HEK293 (cell line): ENCODE results near the gene ZNF829.

Source experiments
- BCL6B ChIP-seq: fragments of 450-650 bp; formaldehyde crosslinking; IDR thresholded peaks from 2 replicates; pipeline ENCODE4 v1.5.1; 2017; ENCODE audit warnings: missing biosample characterization, missing genetic modification characterization
- PRDM2 ChIP-seq: fragments of 450-650 bp; formaldehyde crosslinking; IDR thresholded peaks from 2 replicates; pipeline ENCODE4 v1.5.1; 2016; ENCODE audit warnings: missing biosample characterization, missing genetic modification characterization, borderline replicate concordance
- PRDM6 ChIP-seq: fragments of 450-650 bp; formaldehyde crosslinking; IDR thresholded peaks from 2 replicates; pipeline ENCODE4 v1.5.1; 2017; ENCODE audit warnings: missing biosample characterization, missing genetic modification characterization
- SCRT2 ChIP-seq: fragments of 450-650 bp; formaldehyde crosslinking; IDR thresholded peaks from 2 replicates; pipeline ENCODE4 v1.5.1; 2016; ENCODE audit warnings: missing biosample characterization, missing genetic modification characterization
- TCF7L2 ChIP-seq: IDR thresholded peaks from 2 replicates; pipeline ENCODE4 v1.6.1; 2011; ENCODE audit warnings: low read depth, mild to moderate bottlenecking, inconsistent platforms, low read length, moderate library complexity, borderline replicate concordance
- WT1 ChIP-seq: fragments of 450-650 bp; formaldehyde crosslinking; IDR thresholded peaks from 2 replicates; pipeline ENCODE4 v1.5.1; 2016; ENCODE audit warnings: missing biosample characterization, missing genetic modification characterization
- ZBTB26 ChIP-seq: fragments of 450-650 bp; formaldehyde crosslinking; optimal IDR thresholded peaks from 2 replicates; pipeline ENCODE3; 2016; ENCODE audit warnings: missing biosample characterization, mild to moderate bottlenecking, missing genetic modification characterization
- ZNF140 ChIP-seq: fragments of 450-650 bp; formaldehyde crosslinking; IDR thresholded peaks from 2 replicates; pipeline ENCODE4 v1.5.1; 2016; ENCODE audit warnings: missing biosample characterization, missing genetic modification characterization
- ZNF184 ChIP-seq: fragments of 450-650 bp; IDR thresholded peaks from 2 replicates; pipeline ENCODE4 v1.5.1; 2018; ENCODE audit warnings: missing biosample characterization, mild to moderate bottlenecking, missing genetic modification characterization
- ZNF292 ChIP-seq: fragments of 450-650 bp; formaldehyde crosslinking; IDR thresholded peaks from 2 replicates; pipeline ENCODE4 v1.5.1; 2016; ENCODE audit warnings: low read depth, missing biosample characterization, missing genetic modification characterization, borderline replicate concordance
- ZNF341 ChIP-seq: fragments of 450-650 bp; formaldehyde crosslinking; IDR thresholded peaks from 2 replicates; pipeline ENCODE4; 2016; ENCODE audit warnings: low read depth, missing biosample characterization, missing genetic modification characterization
- ZNF37A ChIP-seq: fragments of 450-650 bp; IDR thresholded peaks from 2 replicates; pipeline ENCODE4 v1.5.1; 2018; ENCODE audit warnings: missing biosample characterization, missing genetic modification characterization
- ZNF555 ChIP-seq: fragments of 450-650 bp; formaldehyde crosslinking; conservative IDR thresholded peaks from 2 replicates; pipeline ENCODE4 v1.5.1; 2017; ENCODE audit warnings: missing biosample characterization, mild to moderate bottlenecking, missing genetic modification characterization, inconsistent platforms
- ZNF561 ChIP-seq: fragments of 450-650 bp; IDR thresholded peaks from 2 replicates; pipeline ENCODE4 v1.5.1; 2018; ENCODE audit warnings: missing biosample characterization, missing genetic modification characterization, borderline replicate concordance
- ZNF639 ChIP-seq: fragments of 450-650 bp; formaldehyde crosslinking; IDR thresholded peaks from 2 replicates; pipeline ENCODE4 v1.5.1; 2016; ENCODE audit warnings: missing biosample characterization, missing genetic modification characterization
- ZNF664 ChIP-seq: fragments of 450-650 bp; formaldehyde crosslinking; IDR thresholded peaks from 2 replicates; pipeline ENCODE4 v1.5.1; 2016; ENCODE audit warnings: missing biosample characterization, missing genetic modification characterization
- ZNF785 ChIP-seq: fragments of 450-650 bp; formaldehyde crosslinking; IDR thresholded peaks from 2 replicates; pipeline ENCODE4 v1.5.1; 2016; ENCODE audit warnings: missing biosample characterization, missing genetic modification characterization
- ZNF830 ChIP-seq: fragments of 450-650 bp; IDR thresholded peaks from 2 replicates; pipeline ENCODE4 v1.5.0; 2018; ENCODE audit warnings: missing biosample characterization, missing genetic modification characterization, low read depth, mild to moderate bottlenecking, moderate library complexity
- ZSCAN5A ChIP-seq: fragments of 450-650 bp; formaldehyde crosslinking; IDR thresholded peaks from 2 replicates; pipeline ENCODE4 v1.5.1; 2016; ENCODE audit warnings: missing biosample characterization, missing genetic modification characterization

The ZNF829 gene

GRCh38 chr19:36850559-36851442 is 65.3 kb downstream of the ZNF829 start, which contains the start of gene ZNF345 (continued):
- TF ChIP-seq PRDM6 (tag by site-specific recombination) (no peak), ZBTB26 (tag by site-specific recombination) (peak; percentile 75), WT1 (tag by site-specific recombination) (no peak; the same call in 1 of the 2 replicates), SCRT2 (tag by site-specific recombination) (peak; percentile 100), ZNF664 (tag by site-specific recombination) (no peak; the same call in none of the 2 replicates), ZNF555 (tag by site-specific recombination) (no peak), PRDM2 (tag by site-specific recombination) (no peak), ZSCAN5A (tag by site-specific recombination) (peak; percentile 90; the same call in 1 of the 2 replicates), ZNF341 (tag by site-specific recombination) (peak; percentile 16; the same call in 1 of the 2 replicates), TCF7L2 (no peak), ZNF184 (no peak), ZNF292 (tag by site-specific recombination) (no peak), BCL6B (tag by site-specific recombination) (no peak), ZNF140 (no peak), ZNF37A (tag by site-specific recombination) (no peak), ZNF561 (tag by site-specific recombination) (peak; percentile 76), ZNF785 (tag by site-specific recombination) (peak; percentile 98), ZNF639 (tag by site-specific recombination) (0 out of 2 replicates have a peak, but pooled peaks have one; percentile 45), ZNF830 (tag by site-specific recombination) (no peak)
